Esophagus squamous epithelium (tissue), 5 donors: ENCODE results near the gene PTPN9. TPM values are rescaled to one million over a fixed set of nuclear protein-coding genes. Genes with fewer than 3 reads are reported as not detected.

Experiments
- DNase-seq: peaks from one replicate; lab custom pipeline; 2025; lab: John Stamatoyannopoulos, UW
- H3K27ac ChIP-seq, 4 donors: fragments of 200-600 bp; sonication (generic); one replicate each; pipeline ENCODE4 v1.5.1; 2016 to 2019; ENCODE audit warnings: mild to moderate bottlenecking in 1 of 4
- H3K27me3 ChIP-seq, 4 donors: fragments of 200-600 bp; sonication (generic); 1 replicate in 3 of 4; 2 replicates in 1 of 4; pipeline versions ENCODE4 v1.5.1 to v1.6.0; 2017 to 2021; ENCODE audit warnings: antibody characterized with exemption in 1 of 4
- H3K36me3 ChIP-seq, 3 donors: fragments of 200-600 bp; sonication (generic); one replicate each; pipeline ENCODE4 v1.5.1; 2016 to 2019
- H3K4me1 ChIP-seq, 3 donors: fragments of 200-600 bp; sonication (generic); one replicate each; pipeline ENCODE4 v1.5.1; 2017 to 2019
- H3K4me3 ChIP-seq, 4 donors: fragments of 200-600 bp; sonication (generic); 1 replicate in 3 of 4; 2 replicates in 1 of 4; pipeline ENCODE4 v1.5.1; 2016 to 2019; ENCODE audit warnings: mild to moderate bottlenecking in 2 of 4, moderate library complexity in 1 of 4
- H3K9me3 ChIP-seq, 3 donors: fragments of 200-600 bp; sonication (generic); one replicate each; pipeline ENCODE4 v1.5.1; 2016 to 2019
- POLR2A ChIP-seq, 4 donors: fragments of 450-650 bp; IDR thresholded peaks; one replicate each; pipeline ENCODE4 v1.6.1; 2017; ENCODE audit warnings: antibody characterized with exemption in 4 of 4, mild to moderate bottlenecking in 4 of 4, moderate library complexity in 3 of 4
- WGBS, 2 donors: methylation state at CpG; one replicate each; pipeline ENCODE4 v1.1.5; 2018; 5-methylcytosine and 5-hydroxymethylcytosine counted together
- intact Hi-C: fragments of 100-400 bp; cut with DNase I; formaldehyde crosslinking; loops from one replicate; pipeline ENCODE4 v1.15.0; 2022
- total RNA-seq, 4 donors: library from RNA; depleted of rRNA; stranded (reverse); fragments of >200 nt; gene quantifications; one replicate each; pipeline ENCODE4 v1.1.0, GENCODE V29; 2016
- TF ChIP-seq, protein P1 (sequence below), 6 experiments: fragments of 450-650 bp in 4 of 6; fragments of 200-600 bp in 2 of 6; sonication (generic) in 2 of 6; IDR thresholded peaks; one replicate each; pipeline ENCODE4 v1.5.1; 2016 to 2019; ENCODE audit warnings: antibody characterized with exemption in 6 of 6, mild to moderate bottlenecking in 4 of 6, moderate library complexity in 4 of 6
- donor health status: DM: yes; HTN: yes; CAD: no.

Gene PTPN9
- total RNA-seq, 4 donors from 2014 or later, result 4.9 to 13.5 (median 8.5) TPM

DNA sequence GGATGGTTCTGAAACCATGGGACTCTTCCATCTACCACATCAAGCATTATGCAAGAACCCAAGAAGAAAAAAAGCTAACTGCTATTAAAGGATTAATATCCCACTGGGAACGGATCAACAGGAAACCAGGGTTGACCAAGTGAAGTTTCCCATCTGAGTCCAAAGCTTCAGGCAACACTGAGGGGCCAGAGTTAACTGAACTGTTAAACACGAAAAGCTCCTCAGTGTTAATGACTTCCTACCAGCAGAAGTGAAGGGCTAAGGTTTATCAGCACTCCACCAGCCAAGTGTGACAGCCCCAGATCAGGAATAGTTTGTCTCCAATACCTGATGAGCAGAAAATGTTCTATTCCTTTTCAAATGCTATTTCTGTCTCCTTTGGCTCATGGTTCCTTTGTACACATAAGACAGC lies 36.7 kb downstream of the PTPN9 start:
- 54 to 61% methylated on average over 2 of the region's 2 CpGs for WGBS, 2 donors

DNA sequence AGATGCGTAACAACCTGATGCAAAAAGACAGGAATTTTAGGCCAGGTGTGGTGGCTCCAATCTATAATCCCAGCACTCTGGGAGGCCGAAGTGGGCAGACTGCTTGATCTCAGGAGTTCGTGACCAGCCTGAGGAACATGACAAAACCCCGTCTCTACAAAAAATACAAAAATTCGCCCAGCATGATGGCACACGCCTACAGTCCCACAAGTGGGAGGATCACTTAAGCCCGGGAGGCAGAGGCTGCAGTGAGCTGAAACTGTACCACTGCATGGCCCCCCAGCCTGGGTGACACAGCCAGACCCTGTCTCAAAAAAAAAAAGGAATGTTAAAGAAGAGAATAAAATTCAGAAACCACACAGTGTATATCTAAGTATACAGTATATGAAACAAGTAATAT lies 40.7 kb downstream of the PTPN9 start:
- H3K27me3 ChIP-seq, result no peaks in the 10 kb centered on the region
- DNase-seq, result no peak
- no peak overlapping the region for H3K4me3 ChIP-seq
- no peak for TF ChIP-seq POLR2A (IDR thresholded peaks at IDR 0.05)
- TF ChIP-seq, protein P1, sequence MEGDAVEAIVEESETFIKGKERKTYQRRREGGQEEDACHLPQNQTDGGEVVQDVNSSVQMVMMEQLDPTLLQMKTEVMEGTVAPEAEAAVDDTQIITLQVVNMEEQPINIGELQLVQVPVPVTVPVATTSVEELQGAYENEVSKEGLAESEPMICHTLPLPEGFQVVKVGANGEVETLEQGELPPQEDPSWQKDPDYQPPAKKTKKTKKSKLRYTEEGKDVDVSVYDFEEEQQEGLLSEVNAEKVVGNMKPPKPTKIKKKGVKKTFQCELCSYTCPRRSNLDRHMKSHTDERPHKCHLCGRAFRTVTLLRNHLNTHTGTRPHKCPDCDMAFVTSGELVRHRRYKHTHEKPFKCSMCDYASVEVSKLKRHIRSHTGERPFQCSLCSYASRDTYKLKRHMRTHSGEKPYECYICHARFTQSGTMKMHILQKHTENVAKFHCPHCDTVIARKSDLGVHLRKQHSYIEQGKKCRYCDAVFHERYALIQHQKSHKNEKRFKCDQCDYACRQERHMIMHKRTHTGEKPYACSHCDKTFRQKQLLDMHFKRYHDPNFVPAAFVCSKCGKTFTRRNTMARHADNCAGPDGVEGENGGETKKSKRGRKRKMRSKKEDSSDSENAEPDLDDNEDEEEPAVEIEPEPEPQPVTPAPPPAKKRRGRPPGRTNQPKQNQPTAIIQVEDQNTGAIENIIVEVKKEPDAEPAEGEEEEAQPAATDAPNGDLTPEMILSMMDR (IDR thresholded peaks at IDR 0.05), result no peak
- 63 to 64% methylated on average over 7 of the region's 7 CpGs for WGBS, 2 donors
- no peak overlapping the region for H3K27ac ChIP-seq
- peaks cover 0 to 36% (median 13%) of the 10 kb centered on the region in 3 donors for H3K4me1 ChIP-seq
- intact Hi-C loops, result no loop called here
- no peaks in the 10 kb centered on the region for H3K36me3 ChIP-seq
- no peaks in the 10 kb centered on the region for H3K9me3 ChIP-seq

More for the DNA sequence above, 36.7 kb downstream of the PTPN9 start:
- intact Hi-C loops, result no loop called here
- H3K9me3 ChIP-seq, result no peaks in the 10 kb centered on the region
- H3K36me3 ChIP-seq, result no peaks in the 10 kb centered on the region
- no peaks in the 10 kb centered on the region for H3K27me3 ChIP-seq
- peaks cover 0 to 40% (median 11%) of the 10 kb centered on the region in 3 donors for H3K4me1 ChIP-seq
- H3K27ac ChIP-seq, result peak overlapping the region in 1 of 4 donors; percentile 33
- H3K4me3 ChIP-seq, result no peak overlapping the region
- no peak for TF ChIP-seq POLR2A (IDR thresholded peaks at IDR 0.05)
- TF ChIP-seq, protein P1 (IDR thresholded peaks at IDR 0.05), result no peak
- DNase-seq, result no peak

DNA sequence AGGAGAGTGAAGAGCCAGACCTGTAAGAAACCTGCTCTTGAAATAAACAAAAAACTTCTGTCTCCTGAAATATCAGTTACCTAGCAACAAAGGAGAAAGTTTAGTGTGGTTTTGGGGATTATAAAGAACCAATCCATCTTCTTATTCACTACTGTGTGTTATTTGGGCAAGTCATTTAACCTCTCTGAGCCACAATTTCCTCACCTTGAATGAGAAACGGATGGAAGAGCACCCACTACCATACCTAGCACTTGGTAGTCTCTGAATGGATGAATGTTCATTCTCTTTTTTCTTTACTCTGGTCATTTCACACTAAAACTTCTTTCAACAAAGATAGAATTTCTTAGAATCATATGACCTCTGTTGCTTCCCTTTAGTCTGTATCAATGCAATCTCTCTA lies 45.2 kb downstream of the PTPN9 start:
- Histone ChIP-seq H3K27me3 (no peaks in the 10 kb centered on the region), H3K4me1 (peaks cover 15 to 40% (median 29%) of the 10 kb centered on the region in 3 donors), H3K36me3 (no peaks in the 10 kb centered on the region), H3K27ac (peak overlapping the region in 2 of 4 donors; percentile 74 to 80), H3K9me3 (no peaks in the 10 kb centered on the region), H3K4me3 (no peak overlapping the region)
- TF ChIP-seq, protein P1 (IDR thresholded peaks at IDR 0.05), result no peak
- no peak for TF ChIP-seq POLR2A (IDR thresholded peaks at IDR 0.05)
- intact Hi-C loops, result no loop called here
- DNase-seq, result no peak
- WGBS, 2 donors, result 63 to 85% methylated on average over 1 of the region's 1 CpG

DNA sequence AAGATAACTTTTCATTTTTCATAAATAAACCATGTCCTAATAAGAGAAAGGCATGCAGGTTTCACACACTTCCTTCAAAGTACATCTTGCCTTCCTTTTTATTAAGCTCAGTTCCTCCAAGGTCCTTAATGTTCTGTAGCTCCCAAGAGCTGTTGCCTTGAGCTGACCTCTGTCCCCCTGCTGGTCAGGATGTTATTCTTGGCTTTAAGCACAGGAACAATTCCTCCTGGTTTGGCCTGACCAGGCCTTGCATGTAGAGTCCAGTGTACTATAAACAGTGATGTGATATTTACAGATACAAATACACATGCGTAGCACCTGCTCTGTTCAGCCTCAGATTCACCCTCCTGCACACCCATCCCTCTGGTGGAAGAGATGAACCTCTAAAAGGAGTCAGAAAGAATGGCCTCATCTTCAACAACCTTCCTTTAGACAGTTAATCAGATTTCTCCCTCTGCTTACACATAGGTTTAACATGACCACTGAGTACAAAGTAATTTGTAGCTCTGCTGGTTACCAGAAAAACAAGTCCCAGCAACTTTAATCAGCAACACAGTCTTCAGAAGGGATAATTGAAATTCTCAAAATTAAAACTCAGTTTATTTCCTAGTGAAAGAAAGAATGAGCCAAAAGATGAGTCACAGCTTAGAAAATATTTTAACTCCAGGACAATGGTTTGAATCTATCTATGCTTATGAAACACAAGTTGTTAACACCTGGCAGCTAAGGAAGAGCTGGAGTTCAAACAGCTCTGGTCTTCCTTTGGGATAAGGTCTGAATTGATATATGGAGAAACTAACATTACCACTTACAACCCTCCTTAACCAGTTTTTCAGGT lies 46.5 kb downstream of the PTPN9 start:
- H3K4me1 ChIP-seq, result peaks cover 15 to 40% (median 32%) of the 10 kb centered on the region in 3 donors
- TF ChIP-seq POLR2A (IDR thresholded peaks at IDR 0.05), result no peak
- TF ChIP-seq, protein P1 (IDR thresholded peaks at IDR 0.05), result peak in 3 of 6 experiments; percentile 36 to 49 (median 38)
- no peaks in the 10 kb centered on the region for H3K9me3 ChIP-seq
- intact Hi-C loops, result no loop called here
- no peaks in the 10 kb centered on the region for H3K36me3 ChIP-seq
- H3K27ac ChIP-seq, result peak overlapping the region; percentile 8 to 84 (median 77)
- 14 to 22% methylated on average over 1 of the region's 1 CpG for WGBS, 2 donors
- no peaks in the 10 kb centered on the region for H3K27me3 ChIP-seq
- peak overlapping the region in 1 of 4 donors; percentile 8 for H3K4me3 ChIP-seq
- no peak for DNase-seq

DNA sequence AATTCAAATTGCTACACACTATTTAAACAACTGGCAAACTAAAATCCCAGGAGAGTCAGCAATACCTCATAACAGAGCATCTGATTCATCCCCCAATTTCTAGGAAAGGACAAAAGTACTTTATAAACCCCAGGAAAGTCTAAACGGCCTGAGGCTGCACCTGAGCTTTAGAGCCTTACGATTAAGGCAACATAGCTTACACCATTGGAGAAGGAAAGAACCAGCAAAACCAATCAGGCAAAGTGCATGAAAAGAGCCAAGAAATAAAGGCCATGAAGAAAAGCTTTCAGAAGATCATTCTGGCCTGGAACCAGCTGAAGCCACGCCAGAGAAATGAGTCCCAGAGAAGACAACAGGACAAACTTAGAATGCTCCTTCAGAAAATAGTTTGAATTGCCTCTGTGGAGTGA lies 48.1 kb downstream of the PTPN9 start:
- peak overlapping the region in 3 of 4 donors; percentile 21 to 80 (median 74) for H3K27ac ChIP-seq
- TF ChIP-seq, protein P1 (IDR thresholded peaks at IDR 0.05), result no peak
- no peak for TF ChIP-seq POLR2A (IDR thresholded peaks at IDR 0.05)
- H3K4me1 ChIP-seq, result peaks cover 15 to 40% (median 32%) of the 10 kb centered on the region in 3 donors
- DNase-seq, result no peak
- H3K4me3 ChIP-seq, result peak overlapping the region in 1 of 4 donors; percentile 18
- H3K27me3 ChIP-seq, result no peaks in the 10 kb centered on the region
- intact Hi-C loops, result no loop called here
- 16 to 18% methylated on average over 2 to 3 of the region's 3 CpGs for WGBS, 2 donors
- H3K36me3 ChIP-seq, result peaks cover 0 to 12% (median 0%) of the 10 kb centered on the region in 3 donors
- H3K9me3 ChIP-seq, result no peaks in the 10 kb centered on the region
